Stimulated activated CD4-positive, alpha-beta T cell treated with anti-CD3 and anti-CD28 coated beads, Interleukin-2, amount 100 ng/mL, for 48 hours (primary cell): ENCODE measurements around the gene CIAO2B.
"Not testable (repeated sequence)": the region's sequence is repeated elsewhere in the genome, so short reads cannot be mapped to it uniquely, and the experiment has no call there.

Experiments used
- DNase-seq, 2 donors: peaks; one replicate each; pipeline ENCODE4 v3.0.0-alpha.2; 2020

The CIAO2B gene

DNA sequence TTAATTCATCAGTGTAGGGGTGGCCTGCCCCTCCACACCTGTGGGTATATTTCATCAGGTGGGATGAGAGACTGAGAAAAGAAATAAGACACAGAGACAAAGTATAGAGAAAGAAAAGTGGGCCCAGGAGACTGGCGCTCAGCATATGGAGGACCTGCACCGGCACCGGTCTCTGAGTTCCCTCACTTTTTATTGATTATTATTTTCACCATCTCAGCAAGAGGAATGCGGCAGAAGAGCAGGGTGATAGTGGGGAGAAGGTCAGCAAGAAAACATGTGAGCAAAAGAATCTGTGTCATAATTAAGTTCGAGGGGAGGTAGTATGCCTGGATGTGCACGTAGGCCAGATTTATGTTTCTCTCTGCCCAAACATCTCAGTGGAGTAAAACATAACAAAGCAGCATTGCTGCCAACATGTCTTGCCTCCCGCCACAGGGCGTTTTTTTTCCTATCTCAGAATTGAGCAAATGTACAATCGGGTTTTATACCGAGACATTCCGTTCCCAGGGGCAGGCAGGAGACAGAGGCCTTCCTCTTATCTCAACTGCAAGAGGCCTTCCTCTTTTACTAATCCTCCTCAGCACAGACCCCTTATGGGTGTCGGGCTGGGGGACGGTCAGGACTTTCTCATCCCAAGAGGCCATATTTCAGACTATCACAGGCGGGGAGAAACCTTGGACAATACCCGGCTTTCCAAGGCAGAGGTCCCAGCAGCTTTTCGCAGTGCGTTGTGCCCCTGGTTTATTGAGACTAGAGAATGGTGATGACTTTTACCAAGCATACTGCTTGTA is 21.4 kb upstream of the CIAO2B start:
- not testable (repeated sequence) for DNase-seq

DNA sequence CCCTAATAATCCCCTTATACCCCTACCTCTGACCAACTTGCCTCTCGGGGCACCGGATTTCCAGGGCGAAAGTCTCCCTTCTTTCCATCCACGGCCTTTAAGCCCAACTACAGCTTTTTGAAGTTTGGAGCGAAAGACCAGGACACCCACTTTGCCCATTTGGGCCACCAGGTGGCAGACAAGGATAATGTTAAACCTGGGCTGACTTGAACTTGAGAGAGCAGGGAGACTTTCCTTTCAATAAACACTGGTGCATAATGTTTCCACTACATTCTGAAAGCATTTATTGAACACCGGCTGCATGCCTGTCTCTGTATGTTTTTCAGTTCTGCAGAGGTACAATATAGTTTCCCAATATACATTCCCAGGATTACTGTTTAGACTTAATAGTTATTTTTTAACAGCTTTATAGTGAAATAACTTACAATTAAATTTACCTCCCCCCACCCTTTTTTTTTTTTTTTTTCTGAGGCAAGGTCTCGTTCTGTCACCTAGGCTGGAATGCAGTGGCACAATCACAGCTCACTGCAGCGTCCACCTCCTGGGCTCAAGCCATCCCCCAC is 20.0 kb upstream of the CIAO2B start:
- DNase-seq = peak; percentile 72 to 76

DNA sequence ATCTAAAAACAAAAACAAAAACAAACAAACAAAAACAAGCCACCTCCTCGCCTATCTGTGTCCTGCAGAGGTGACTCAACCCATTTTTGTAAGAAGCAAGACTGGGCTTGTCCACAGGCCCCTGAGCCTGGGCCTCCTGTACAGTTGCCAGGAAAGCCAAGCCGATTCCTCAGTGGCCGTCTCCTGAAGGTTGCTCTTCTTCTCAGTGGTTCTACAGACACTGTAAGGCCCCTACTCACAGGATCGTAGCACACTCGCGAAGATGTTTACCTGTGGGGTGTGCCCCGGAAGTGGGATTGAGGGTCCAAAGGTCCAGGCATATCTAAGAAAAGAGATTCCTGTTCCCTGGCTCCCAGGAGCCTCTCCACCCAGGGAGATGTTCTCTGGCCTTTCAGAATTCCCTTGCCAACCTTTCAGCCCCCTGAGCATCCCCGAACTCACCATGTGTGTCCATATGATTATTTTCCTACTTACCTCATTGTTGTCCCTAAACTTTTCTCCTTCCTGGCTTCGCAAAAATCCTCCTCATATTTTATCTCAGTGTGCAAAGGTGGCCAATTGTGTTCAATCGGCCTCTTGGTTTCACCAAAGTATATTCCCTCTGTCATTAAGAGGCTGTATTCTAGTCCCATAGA is 19.4 kb upstream of the CIAO2B start:
- no peak for DNase-seq

DNA sequence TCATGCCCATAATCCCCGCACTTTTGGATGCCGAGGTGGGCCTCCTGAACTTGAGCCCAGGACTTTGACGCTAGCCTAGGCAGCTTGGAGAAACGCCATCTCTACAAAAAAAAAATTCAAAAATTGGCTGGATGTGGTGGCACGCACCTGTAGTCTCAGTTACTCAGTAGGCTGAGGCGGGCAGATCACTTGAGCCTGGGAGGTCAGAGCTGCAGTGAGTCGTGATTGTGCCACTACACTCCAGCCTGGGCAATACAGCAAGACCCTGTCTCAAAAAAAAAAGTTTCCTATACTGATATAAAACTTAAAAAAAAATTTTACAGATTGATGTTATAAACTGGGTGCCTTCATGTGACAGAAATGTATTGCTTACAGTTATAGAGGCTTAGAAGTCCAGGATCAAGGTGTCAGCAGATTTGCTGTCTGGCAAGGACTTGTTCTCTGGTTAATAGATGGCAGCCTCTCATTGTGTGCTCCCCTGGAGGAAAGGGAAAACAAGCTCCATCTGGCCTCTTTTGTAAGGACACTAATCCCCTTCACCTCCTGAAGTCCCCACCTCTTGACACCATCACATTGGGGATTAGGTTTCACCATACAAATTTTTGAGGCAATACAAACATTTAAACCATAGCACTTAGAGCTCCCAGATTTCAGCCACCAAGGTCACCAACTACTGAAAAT is 18.4 kb upstream of the CIAO2B start:
- DNase-seq = no peak

DNA sequence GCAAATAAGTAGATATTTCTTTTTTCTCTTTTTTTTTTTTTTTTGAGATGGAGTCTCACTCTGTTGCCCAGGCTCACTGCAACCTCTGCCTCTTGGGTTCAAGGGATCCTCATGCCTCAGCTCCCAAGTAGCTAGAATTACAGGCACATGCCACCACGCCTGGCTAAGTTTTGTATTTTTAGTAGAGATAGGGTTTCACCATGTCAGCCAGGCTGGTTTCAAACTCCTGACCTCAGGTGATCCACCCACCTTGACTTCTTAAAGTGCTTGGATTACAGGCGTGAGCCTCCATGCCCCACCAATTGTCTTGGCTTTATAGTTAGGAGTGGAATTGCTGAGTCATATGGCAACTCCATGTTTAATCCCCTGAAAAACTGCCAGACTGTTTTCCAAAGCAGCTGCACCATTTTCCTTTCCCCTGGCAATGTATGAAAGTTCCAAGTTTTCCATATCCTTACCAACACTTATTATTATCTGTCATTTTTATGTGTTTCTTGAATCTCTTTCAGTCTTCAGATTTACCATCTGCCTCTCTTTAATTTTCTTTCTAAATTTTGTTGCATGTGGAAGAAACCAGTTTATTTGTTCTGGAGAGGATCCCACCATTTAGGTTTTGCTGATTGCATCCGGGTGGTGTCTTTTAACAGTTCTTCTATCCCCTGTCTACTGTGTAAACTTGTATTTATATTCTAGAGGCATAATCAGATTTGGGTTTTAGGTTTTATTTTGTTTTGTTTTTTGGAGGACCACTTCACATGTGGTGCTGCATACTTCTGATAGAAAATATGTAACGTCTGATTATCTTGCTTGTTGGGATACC is 17.0 kb upstream of the CIAO2B start:
- DNase-seq = no peak

DNA sequence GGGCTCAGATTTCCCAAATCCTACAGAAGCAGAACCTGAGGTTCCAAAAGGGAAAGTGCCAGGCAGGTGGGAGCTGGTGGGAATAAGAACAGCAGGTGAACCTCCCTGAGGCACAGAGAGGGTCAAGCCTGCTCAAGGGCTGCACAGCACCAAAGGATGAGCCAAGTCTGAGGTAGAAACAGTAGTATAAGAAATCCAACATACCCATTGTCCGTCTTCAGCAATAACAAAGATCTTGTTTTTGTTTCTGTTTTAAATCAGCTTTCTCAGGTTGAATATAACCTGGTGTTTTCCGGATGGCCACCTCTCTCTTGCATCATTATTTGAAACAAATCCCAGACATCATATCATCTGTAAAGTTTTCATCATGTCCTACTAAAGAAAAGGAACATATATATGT is 16.2 kb upstream of the CIAO2B start:
- DNase-seq = no peak

DNA sequence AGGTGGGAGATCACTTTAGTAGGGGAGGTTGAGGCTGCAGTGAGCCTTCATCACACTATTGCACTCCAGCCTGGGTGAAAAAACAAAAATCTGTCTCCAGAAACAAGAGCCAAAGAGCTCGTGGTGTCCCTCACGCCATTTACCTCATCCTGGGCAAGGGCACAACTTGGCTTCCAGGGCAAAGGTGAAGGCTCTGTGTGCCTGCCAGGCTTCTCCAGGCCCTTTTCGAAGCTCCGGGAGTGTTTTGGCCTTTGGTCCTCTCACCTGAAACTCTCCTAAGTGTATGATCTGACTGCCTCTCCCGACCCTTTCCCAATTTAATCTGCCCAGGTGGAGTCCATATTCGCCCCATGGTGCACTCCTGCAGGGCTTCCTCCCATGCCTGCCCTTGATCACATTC is 15.3 kb upstream of the CIAO2B start:
- no peak for DNase-seq

DNA sequence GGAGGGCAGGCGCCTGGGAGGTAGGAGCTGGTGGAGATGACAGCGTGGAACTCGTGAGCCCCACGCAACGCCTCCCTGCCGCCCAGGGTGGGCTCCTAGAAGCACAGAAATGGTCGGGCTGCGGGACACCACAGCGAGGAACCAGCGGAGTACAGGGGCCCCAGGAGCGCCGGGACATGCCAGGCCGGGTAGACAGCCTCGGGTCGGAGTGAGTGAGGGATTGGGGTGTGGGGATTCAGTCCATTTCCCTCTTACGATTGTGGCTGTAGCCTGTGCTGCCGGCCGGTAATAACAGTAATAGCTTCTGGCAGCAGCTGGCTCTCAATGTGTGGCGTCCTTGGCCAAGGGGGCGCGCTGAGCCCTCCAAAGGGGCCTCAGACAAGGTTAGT is 14.6 kb upstream of the CIAO2B start:
- no peak for DNase-seq

DNA sequence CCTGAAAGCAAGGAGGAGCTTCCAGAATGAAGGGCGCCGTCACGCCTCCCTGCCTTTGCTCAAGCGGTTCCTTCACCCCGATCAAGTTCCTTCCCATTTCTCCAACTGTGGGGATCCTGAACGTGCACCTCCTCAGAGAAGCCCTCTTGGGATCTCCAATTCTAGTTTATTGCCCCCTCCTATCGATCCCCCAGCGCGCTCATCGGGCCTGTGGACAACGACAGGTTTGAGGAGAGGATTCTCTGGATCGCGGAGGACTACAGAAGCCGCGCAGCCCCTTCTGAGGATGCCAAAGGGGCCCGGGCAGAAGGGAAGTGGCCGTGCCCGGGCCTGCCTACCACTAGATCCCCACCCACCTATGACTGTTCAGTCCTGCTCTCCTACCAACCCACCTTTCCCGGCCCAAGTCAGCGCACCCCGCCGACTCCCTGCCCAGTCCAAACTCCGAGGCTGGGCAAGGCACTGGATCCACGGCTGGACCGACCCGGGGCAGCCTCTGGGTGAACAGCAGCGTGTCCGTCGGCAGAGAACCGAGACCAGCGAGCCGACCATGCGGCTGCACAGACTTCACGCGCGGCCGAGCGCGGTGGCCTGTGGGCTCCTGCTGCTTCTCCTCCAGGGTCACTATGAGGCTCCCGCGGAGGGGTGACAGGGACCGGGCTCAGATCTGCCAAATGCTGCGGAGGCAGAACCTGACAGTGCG is 14.1 kb upstream of the CIAO2B start:
- DNase-seq = peak in 1 of 2 donors; percentile 12

DNA sequence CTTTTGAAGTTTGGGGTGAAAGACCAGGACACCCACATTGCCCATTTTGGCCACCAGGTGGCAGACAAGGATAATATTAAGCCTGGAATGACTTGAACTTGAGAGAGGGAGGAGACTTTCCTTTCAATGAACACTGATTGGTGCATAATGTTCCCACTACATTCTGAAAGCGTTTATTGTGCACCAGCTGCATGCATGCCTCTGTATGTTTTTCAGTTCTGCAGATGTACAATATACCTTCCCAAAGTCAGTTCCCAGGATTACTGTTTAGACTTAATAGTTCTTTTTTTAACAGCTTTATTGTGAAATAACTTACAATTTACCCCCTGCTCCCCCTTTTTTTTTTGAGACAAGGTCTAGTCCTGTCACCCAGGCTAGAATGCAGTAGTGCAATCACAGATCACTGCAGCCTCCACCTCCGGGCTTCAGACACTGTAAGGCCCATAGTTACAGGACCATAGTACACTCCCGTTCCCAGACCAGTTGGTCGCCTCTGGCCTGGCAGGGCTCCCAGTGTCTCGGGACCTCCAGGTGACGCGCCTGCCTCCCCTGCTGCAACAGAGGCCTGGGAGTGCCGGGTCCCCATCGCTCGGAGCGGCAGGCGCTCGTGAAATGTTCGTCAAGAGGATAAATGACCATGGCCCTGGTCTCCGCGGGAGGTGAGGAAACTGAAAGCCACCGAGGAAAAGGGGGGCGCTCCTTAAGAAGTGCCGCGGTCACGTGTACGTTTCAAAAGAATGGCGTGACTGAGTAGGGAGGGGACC is 13.3 kb upstream of the CIAO2B start:
- peak; percentile 84 to 86 for DNase-seq

DNA sequence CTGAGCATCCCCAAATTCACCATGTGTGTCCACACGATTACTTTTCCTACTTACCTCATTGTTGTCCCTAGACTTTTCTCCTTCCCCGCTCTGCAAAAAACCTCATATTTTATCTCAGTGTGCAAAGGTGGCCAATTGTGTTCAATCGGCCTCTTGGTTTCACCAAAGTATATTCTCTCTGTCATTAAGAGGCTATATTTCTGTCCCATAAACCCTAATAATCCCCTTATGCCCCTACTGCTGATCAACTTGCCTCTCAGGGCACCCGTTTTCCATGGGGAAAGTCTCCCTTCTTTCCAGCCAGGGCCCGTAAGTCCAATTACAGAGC is 12.7 kb upstream of the CIAO2B start:
- DNase-seq = no peak

DNA sequence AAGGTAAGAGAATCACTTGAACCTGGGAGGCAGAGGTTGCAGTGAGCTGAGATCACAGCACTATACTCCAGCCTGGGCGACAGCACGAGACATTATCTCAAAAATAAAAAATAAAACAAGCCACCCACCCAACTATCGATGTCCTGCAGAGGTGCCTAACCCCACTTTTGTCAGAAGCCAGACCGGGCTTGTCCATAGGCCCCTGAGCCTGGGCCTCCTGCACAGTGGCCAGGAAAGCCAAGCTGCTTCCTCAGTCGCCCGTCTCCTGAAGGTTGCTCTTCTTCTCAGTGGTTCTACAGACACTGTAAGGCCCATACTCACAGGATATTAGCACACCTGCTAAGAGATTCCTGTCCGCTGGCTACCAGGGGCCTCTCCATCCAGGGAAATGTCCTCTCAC is 12.3 kb upstream of the CIAO2B start:
- DNase-seq = no peak

DNA sequence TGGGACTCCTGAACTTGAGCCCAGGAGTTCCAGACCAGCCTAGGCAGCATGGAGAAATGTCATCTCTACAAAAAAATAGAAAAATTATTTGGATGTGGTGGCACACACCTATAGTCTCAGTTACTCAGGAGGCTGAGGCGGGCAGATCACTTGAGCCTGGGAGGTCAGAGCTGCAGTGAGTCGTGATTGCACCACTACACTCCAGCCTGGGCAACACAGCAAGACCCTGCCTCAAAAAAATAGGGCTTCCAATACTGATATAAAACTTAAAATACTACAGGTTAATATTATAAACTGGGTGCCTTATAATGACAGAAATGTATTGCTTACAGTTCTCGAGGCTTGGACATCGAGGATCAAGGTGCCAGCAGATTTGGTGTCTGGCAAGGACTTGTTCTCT is 11.7 kb upstream of the CIAO2B start:
- no peak for DNase-seq

DNA sequence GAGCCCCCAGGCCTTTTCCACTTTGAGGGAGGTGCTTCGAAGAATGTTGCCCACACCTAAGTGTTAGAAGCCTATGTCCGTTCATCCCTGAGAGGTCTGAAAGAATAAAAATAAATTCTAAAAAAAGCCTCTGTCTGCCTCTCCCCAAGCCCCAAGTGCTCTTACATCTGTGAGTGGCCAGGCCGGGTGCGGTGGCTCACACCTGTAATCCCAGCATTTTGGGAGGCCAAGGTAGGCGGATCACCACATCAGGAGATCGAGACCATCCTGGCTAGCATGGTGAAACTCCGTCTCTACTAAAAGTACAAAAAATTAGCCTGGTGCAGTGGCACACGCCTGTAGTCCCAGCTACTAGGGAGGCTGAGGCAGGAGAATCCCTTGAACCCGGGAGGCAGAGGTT is 10.8 kb upstream of the CIAO2B start:
- DNase-seq = not testable (repeated sequence)

DNA sequence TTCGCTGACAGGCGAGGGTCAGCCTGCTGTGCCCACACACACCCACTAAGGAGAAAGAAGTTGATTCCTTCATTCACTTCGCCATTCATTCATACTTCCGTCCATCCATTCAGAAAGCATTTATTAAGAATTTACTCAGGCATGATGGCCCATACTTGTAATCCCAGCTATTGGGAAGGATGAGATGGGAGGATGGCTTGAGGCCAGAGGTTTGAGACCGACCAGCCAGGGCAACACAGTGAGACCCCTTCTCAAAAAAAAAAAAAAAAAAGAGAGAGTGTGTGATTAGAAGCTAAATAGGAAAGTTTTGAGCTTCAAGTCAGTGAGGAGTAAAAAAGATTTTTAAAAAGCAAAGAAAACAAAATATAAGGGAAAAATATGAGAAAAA is 9.8 kb upstream of the CIAO2B start:
- no peak for DNase-seq

DNA sequence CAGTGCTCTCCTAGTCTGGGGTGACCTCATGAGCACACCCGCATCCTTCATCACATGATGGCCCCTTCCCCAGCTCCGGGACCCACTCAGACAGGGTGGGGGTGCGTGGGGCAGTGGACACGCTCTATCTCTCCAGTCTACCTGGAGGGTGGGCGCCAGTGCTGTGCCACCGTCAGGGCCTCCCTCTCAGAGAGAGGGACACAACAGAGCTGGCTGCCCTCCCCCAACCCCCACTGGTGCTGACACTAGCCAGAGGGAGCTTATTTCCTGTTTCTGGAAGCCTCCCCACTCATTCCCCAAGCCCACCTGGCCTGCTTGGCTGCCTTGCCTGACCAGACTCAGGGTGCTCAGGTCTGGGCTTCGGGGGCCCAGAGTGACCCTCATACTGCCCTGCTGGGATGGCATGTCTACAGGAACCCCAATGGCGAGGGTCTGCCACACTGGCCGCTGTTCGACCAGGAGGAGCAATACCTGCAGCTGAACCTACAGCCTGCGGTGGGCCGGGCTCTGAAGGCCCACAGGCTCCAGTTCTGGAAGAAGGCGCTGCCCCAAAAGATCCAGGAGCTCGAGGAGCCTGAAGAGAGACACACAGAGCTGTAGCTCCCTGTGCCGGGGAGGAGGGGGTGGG is 9.3 kb upstream of the CIAO2B start:
- DNase-seq = no peak

DNA sequence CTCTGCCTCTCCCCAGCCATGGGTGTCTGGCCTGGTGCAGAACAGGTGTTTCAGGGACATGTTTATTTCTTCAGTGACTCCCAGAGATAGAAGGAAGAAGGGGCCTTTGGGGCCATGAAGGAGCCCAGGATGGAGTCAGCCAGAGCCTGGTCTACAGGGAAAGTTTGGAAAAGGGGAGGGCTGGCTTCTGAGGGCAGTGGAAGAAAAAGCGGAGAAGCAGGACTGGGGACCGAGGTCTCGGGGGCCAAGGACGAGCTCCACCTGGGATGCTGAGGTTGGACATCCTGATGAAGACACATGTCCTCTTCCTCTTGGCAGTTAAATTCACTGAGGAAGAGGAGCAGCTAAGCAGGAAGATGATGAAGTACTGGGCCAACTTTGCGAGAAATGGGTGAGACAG is 8.8 kb upstream of the CIAO2B start:
- DNase-seq = no peak

DNA sequence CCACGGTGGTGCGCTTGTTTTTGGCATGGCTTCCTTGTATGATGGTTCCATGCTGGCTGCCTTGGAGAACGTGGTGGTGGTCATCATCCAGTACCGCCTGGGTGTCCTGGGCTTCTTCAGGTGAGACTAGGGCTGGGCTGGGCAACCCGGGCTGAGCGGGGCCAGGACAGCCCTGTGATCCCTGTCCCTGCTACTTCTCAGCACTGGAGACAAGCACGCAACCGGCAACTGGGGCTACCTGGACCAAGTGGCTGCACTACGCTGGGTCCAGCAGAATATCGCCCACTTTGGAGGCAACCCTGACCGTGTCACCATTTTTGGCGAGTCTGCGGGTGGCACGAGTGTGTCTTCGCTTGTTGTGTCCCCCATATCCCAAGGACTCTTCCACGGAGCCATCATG is 6.0 kb upstream of the CIAO2B start:
- DNase-seq = no peak

DNA sequence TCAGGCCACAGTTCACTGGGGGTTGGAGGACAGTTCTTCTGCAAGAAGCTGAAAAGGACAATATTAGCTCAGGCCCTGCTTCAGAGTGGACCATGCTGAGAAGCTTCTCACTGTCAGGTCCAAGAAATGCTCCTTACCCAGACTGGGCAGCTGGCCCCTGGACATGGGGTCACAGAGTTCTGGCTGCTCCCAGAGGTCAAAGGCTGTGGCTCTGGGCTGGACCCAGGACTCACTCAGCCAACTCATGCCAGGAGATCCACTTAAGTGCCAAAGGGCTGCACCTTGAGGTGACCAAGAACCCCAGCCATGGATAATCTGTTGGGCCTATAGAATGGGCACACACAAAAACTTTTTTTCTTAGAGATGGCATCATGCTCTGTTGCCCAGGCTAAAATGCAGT is 5.2 kb upstream of the CIAO2B start:
- no peak for DNase-seq

DNA sequence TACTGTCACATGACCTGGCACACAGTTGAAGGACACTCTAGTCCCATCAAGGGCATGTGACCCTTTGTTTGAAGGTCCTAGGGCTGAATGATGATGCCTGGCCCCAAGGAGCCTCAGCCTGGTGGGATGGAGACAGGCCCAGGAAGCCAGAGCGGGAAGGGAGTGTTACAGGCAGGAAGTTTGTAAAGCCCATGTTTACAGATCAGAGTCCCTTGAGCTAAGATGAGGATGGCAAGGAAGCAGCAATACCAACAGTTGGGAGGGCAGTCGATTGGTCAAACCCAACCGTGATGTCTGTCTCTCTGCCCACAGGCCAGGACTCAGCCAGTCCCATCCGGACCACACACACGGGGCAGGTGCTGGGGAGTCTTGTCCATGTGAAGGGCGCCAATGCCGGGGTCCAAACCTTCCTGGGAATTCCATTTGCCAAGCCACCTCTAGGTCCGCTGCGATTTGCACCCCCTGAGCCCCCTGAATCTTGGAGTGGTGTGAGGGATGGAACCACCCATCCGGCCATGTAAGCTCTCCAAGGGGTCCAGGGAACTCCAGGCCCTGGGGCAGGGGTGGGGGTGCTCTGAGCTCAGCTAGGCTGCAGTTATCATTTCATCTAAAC is 3.6 kb upstream of the CIAO2B start:
- DNase-seq = no peak
